HG02973 (cell line): ENCODE data around the gene KAT7.
"Not testable (repeated sequence)": the region's sequence is repeated elsewhere in the genome, so short reads cannot be mapped to it uniquely, and the experiment has no call there.

ENCODE experiments used
- ATAC-seq: cut with Tn5 transposase; IDR thresholded peaks from one replicate; pipeline ENCODE4 v1.9.1; 2021; ENCODE audit warnings: moderate library complexity; ENCODE audit not compliant: unreplicated experiment

The KAT7 gene

GRCh38 chr17:49798182-49798581 lies 9.7 kb downstream of the KAT7 start:
- ATAC-seq = no peak

- no peak for ATAC-seq
These were observed 10.3 kb downstream of the KAT7 start for GRCh38 chr17:49798738-49799137.

GRCh38 chr17:49809056-49809455 lies 20.6 kb downstream of the KAT7 start:
- no peak for ATAC-seq

- ATAC-seq = no peak
These were observed 26.5 kb downstream of the KAT7 start for GRCh38 chr17:49814781-49815529.

GRCh38 chr17:49815761-49816281 lies 27.3 kb downstream of the KAT7 start:
- ATAC-seq = no peak

- ATAC-seq = no peak
These were observed 29.5 kb downstream of the KAT7 start for GRCh38 chr17:49817993-49818392.

GRCh38 chr17:49819138-49819537 lies 30.7 kb downstream of the KAT7 start:
- no peak for ATAC-seq

- ATAC-seq = no peak
These were observed 31.2 kb downstream of the KAT7 start for GRCh38 chr17:49819651-49820050.

GRCh38 chr17:49820773-49821172 lies 32.3 kb downstream of the KAT7 start:
- no peak for ATAC-seq

- no peak for ATAC-seq
These were observed 33.0 kb downstream of the KAT7 start for GRCh38 chr17:49821466-49821865.

- ATAC-seq = no peak
These were observed 33.4 kb downstream of the KAT7 start for GRCh38 chr17:49821916-49822315.

GRCh38 chr17:49822829-49823228 lies 34.3 kb downstream of the KAT7 start:
- ATAC-seq = no peak

- no peak for ATAC-seq
These were observed 35.1 kb downstream of the KAT7 start for GRCh38 chr17:49823614-49824013.

- no peak for ATAC-seq
These were observed 37.2 kb downstream of the KAT7 start for GRCh38 chr17:49825645-49826044.

GRCh38 chr17:49828325-49828724 lies 39.8 kb downstream of the KAT7 start:
- not testable (repeated sequence) for ATAC-seq

GRCh38 chr17:49829026-49829425 lies 40.5 kb downstream of the KAT7 start:
- no peak for ATAC-seq

GRCh38 chr17:49830605-49831004 lies 42.1 kb downstream of the KAT7 start:
- no peak for ATAC-seq

GRCh38 chr17:49832840-49833599 lies 44.5 kb downstream of the KAT7 start:
- ATAC-seq = no peak

GRCh38 chr17:49834118-49834743 lies 45.8 kb downstream of the KAT7 start:
- no peak for ATAC-seq

GRCh38 chr17:49835472-49835871 lies 47.0 kb downstream of the KAT7 start:
- ATAC-seq = no peak

GRCh38 chr17:49836111-49837030 lies 47.9 kb downstream of the KAT7 start:
- ATAC-seq = no peak
